Kidney epithelial cell (primary cell): ENCODE measurements around the gene NIPA2. TPM values are rescaled to one million over a fixed set of nuclear protein-coding genes. Genes with fewer than 3 reads are reported as not detected.

Experiments
- DNase-seq: peaks from one replicate; pipeline ENCODE4 v3.0.0-alpha.2; 2010; ENCODE audit warnings: low read depth
- H3K27me3 ChIP-seq: 2 replicates; pipeline ENCODE4 v1.6.0; 2011; ENCODE audit warnings: low read length; ENCODE audit not compliant: control insufficient read depth, insufficient read depth
- H3K36me3 ChIP-seq: 2 replicates; pipeline ENCODE4 v1.5.1; 2011; ENCODE audit warnings: low read length; ENCODE audit not compliant: control insufficient read depth, insufficient read depth
- H3K4me3 ChIP-seq: 2 replicates; pipeline ENCODE4 v1.5.1; 2011; ENCODE audit warnings: low read depth, mild to moderate bottlenecking, control low read depth, low read length
- CTCF ChIP-seq: IDR thresholded peaks from 2 replicates; pipeline ENCODE4 v1.5.1; 2011; ENCODE audit warnings: mild to moderate bottlenecking, moderate library complexity, low read length, control low read depth, inconsistent platforms; ENCODE audit not compliant: insufficient read depth, poor library complexity, severe bottlenecking
- total RNA-seq: library from RNA; depleted of rRNA; stranded (reverse); fragments of >200 nt; gene quantifications from 2 replicates; pipeline ENCODE4 v1.2.3, GENCODE V29; 2015

Gene NIPA2
- total RNA-seq, 1 donor from 2014 or later = 116 TPM

- H3K27me3 ChIP-seq = no peaks in the 10 kb centered on the region
- H3K4me3 ChIP-seq = no peak overlapping the region
- TF ChIP-seq CTCF = no peak
- peaks cover 3% of the 10 kb centered on the region for H3K36me3 ChIP-seq
- no peak for DNase-seq
These were observed 63.6 kb downstream of the NIPA2 start for GRCh38 chr15:22902046-22902445.

GRCh38 chr15:22902578-22902977 is 64.1 kb downstream of the NIPA2 start:
- TF ChIP-seq CTCF = no peak
- H3K27me3 ChIP-seq = no peaks in the 10 kb centered on the region
- no peak overlapping the region for H3K4me3 ChIP-seq
- no peak for DNase-seq
- peaks cover 3% of the 10 kb centered on the region for H3K36me3 ChIP-seq

GRCh38 chr15:22902981-22903380 is 64.5 kb downstream of the NIPA2 start:
- TF ChIP-seq CTCF = no peak
- Histone ChIP-seq H3K27me3 (no peaks in the 10 kb centered on the region), H3K36me3 (peaks cover 3% of the 10 kb centered on the region), H3K4me3 (no peak overlapping the region)
- DNase-seq = no peak

- Histone ChIP-seq H3K36me3 (peaks cover 3% of the 10 kb centered on the region), H3K4me3 (no peak overlapping the region)
These were observed 65.0 kb downstream of the NIPA2 start for GRCh38 chr15:22903427-22903826.

GRCh38 chr15:22903961-22904534 is 65.6 kb downstream of the NIPA2 start:
- peaks cover 3% of the 10 kb centered on the region for H3K36me3 ChIP-seq
- no peak for DNase-seq
- no peaks in the 10 kb centered on the region for H3K27me3 ChIP-seq
- no peak for TF ChIP-seq CTCF
- no peak overlapping the region for H3K4me3 ChIP-seq

More at GRCh38 chr15:22903427-22903826, 65.0 kb downstream of the NIPA2 start:
- no peaks in the 10 kb centered on the region for H3K27me3 ChIP-seq
- TF ChIP-seq CTCF = no peak
- DNase-seq = no peak

- DNase-seq = no peak
- peaks cover 3% of the 10 kb centered on the region for H3K36me3 ChIP-seq
- no peak for TF ChIP-seq CTCF
- no peak overlapping the region for H3K4me3 ChIP-seq
- H3K27me3 ChIP-seq = no peaks in the 10 kb centered on the region
These were observed 66.3 kb downstream of the NIPA2 start for GRCh38 chr15:22904736-22905135.
